ENCODE measurements around the gene SMARCC2. TPM values are rescaled to one million over a fixed set of nuclear protein-coding genes. Genes with fewer than 3 reads are reported as not detected.

Gene SMARCC2
- total and polyA plus RNA-seq, 8 donors, result 84.3 to 139 (median 118) TPM

DNA sequence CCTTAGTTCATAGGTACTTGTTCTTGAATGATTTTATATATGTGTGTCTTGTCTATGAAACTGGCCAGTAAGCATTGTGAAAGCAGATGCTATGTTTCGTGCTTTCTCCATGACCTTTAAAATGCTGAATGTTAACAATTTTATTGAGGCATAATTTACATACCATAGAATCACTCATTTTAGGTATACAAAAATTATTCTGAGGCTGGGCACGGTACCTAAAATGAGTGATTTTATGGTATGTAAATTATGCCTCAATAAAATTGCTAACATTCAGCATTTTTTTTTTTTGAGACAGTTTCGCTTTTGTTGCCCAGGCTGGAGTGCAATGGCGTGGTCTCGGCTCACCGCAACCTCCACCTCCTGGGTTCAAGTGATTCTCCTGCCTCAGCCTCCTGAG, 54.4 kb downstream of the SMARCC2 start:
- Histone ChIP-seq H3K36me3 (peaks cover 0 to 96% of the 10 kb centered on the region in 2 donors), H3K9me3 (no peaks in the 10 kb centered on the region), H3K27ac (no peak overlapping the region), H3K4me1 (peaks cover under 1 to 9% of the 10 kb centered on the region in 2 donors), H3K4me3 (no peak overlapping the region), H3K27me3 (no peaks in the 10 kb centered on the region)
- intact Hi-C loops (cut with DNase I), result no loop called here
- ATAC-seq (no peak), DNase-seq (no peak)
- TF ChIP-seq, protein P1, sequence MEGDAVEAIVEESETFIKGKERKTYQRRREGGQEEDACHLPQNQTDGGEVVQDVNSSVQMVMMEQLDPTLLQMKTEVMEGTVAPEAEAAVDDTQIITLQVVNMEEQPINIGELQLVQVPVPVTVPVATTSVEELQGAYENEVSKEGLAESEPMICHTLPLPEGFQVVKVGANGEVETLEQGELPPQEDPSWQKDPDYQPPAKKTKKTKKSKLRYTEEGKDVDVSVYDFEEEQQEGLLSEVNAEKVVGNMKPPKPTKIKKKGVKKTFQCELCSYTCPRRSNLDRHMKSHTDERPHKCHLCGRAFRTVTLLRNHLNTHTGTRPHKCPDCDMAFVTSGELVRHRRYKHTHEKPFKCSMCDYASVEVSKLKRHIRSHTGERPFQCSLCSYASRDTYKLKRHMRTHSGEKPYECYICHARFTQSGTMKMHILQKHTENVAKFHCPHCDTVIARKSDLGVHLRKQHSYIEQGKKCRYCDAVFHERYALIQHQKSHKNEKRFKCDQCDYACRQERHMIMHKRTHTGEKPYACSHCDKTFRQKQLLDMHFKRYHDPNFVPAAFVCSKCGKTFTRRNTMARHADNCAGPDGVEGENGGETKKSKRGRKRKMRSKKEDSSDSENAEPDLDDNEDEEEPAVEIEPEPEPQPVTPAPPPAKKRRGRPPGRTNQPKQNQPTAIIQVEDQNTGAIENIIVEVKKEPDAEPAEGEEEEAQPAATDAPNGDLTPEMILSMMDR (IDR thresholded peaks at IDR 0.05), result no peak

DNA sequence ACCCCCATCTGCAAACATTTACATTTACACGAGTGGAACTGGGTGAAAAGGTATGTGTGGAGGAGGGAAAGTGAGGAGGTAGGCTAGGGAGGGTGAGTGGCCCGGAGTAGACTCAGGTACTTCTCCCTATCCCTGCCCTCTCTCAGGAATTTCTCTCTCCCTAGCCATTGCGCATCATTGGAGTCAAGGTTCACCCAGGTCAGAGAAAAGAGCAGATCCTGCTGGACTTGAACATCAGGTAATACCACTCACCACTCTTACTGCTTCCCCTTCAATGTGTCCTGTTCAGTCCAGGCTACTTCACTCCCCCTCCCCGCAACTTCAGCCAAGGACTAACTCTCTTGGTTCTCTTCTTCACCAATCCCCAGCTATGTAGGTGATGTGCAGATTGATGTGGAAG, 58.4 kb downstream of the SMARCC2 start:
- Histone ChIP-seq H3K27ac (no peak overlapping the region), H3K4me1 (peaks cover 24 to 38% of the 10 kb centered on the region in 2 donors), H3K36me3 (peaks cover 0 to 56% of the 10 kb centered on the region in 2 donors), H3K27me3 (no peaks in the 10 kb centered on the region), H3K4me3 (no peak overlapping the region), H3K9me3 (no peaks in the 10 kb centered on the region)
- intact Hi-C loops (cut with DNase I), result no loop called here
- ATAC-seq (no peak), DNase-seq (no peak)
- TF ChIP-seq, protein P1 (IDR thresholded peaks at IDR 0.05), result no peak

DNA sequence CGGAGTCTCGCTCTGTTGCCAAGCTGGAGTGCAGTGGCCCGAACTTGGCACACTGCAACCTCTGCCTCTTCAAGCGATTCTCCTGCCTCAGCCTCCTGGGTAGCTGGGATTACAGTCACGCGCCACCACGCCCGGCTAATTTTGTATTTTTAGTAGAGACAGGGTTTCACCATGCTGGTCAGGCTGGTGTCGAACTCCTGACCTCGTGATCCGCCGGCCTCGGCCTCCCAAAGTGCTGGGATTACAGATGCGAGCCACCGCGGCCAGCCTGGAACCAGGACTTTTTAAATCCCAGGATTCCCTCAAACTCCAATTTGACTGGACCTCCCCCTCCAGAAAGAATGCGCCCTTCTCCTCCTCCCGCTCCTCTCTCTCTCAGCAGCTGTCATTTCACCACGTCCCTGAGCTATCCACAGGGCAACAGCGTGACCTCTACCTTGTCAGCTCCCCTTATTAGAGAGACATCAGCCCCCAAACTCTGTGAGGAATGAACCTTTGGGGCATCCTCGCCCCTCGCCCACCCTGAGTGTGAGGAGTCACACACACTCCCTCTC, 59.3 kb downstream of the SMARCC2 start:
- Histone ChIP-seq H3K4me3 (peak overlapping the region; percentile 77 to 85), H3K4me1 (peaks cover 26 to 47% of the 10 kb centered on the region in 2 donors), H3K27me3 (no peaks in the 10 kb centered on the region), H3K36me3 (peaks cover 0 to 48% of the 10 kb centered on the region in 2 donors), H3K27ac (peak overlapping the region; percentile 84 to 89), H3K9me3 (no peaks in the 10 kb centered on the region)
- ATAC-seq (no peak), DNase-seq (no peak)
- intact Hi-C loops (cut with DNase I), result no loop called here
- TF ChIP-seq, protein P1 (IDR thresholded peaks at IDR 0.05), result no peak

DNA sequence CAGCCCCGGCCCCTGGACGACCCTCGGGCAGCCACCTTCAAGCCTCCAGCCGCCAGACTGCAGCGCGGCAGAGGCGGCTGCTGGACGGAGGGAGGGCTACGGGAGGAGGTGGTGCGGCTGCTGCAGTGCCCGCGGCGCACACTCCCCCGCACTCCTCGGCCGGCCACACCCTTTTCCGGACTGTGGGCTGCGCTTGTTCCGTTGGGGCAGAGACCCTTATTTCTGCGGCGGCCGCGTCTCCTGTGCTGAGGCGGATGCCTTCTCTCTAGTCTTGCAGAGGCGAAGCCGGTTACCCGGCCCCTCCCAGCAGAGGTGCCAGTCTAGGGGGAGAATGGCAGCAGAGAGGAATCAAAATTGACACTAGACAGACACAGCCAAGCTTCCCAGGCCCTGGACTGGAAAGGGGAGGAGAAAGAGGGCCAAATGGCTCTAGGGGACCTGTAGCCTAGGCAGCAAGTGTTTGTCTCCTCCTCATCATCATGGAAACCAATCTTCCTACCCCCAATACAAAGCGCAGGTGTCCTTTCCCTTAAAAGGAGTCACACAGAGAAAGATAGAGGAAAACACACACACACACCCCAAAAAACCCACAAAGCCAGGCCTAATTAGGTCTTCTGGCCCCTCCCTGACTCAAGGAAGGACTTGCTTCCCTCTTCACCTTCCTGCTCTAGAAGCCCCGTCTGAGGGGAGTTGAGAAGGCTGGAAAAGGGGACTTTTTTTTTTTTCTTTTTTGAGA, 59.9 kb downstream of the SMARCC2 start:
- ATAC-seq, result peak; percentile 62
- TF ChIP-seq, protein P1 (IDR thresholded peaks at IDR 0.05), result no peak

DNA sequence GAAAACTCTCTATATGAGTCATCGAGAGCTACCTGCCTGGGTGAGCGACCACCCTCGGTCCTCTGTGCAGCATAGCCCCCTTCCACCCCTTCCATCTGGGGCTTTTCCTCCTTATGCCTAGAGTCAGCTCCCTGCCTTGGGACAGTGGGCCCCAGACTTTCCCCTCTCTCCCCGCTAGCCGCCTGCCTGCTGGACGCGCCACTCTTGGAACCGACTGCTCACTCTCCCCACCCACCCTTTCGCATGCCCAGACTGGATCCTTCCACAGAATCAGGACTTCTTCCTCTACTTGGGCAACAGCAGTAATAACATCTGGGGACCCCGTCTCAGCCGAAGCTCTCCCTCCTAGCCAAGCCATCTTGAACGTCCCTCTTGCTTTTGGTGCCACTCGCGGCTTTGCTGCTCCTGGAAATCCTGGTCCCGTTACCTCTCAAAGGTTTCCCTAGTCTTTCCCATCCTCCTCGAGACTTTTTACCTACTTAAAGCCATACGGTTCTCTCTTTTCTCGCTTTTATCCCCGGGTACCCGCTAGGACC, 60.5 kb downstream of the SMARCC2 start:
- TF ChIP-seq, protein P1 (IDR thresholded peaks at IDR 0.05), result no peak
- H3K36me3 ChIP-seq, result peaks cover 0 to 35% of the 10 kb centered on the region in 2 donors
- no peaks in the 10 kb centered on the region for H3K9me3 ChIP-seq
- H3K4me1 ChIP-seq, result peaks cover 26 to 54% of the 10 kb centered on the region in 2 donors
- H3K27me3 ChIP-seq, result no peaks in the 10 kb centered on the region
- intact Hi-C loops (cut with DNase I), result no loop called here
- H3K27ac ChIP-seq, result peak overlapping the region; percentile 84 to 89
- peak overlapping the region; percentile 77 to 85 for H3K4me3 ChIP-seq
- peak; percentile 12 for ATAC-seq
- no peak for DNase-seq

More for the DNA sequence above, 59.9 kb downstream of the SMARCC2 start:
- Histone ChIP-seq H3K4me3 (peak overlapping the region; percentile 77 to 85), H3K27me3 (no peaks in the 10 kb centered on the region), H3K9me3 (no peaks in the 10 kb centered on the region), H3K4me1 (peaks cover 26 to 48% of the 10 kb centered on the region in 2 donors), H3K27ac (peak overlapping the region; percentile 84 to 89), H3K36me3 (peaks cover 0 to 41% of the 10 kb centered on the region in 2 donors)
- intact Hi-C loops (cut with DNase I), result no loop called here
- DNase-seq, result peak in 3 of 4 donors; percentile 65 to 93 (median 81)
